SK-N-SH treated with all-trans-retinoic acid at 6 μM for 48 hours (cell line): ENCODE results near the gene P2RY1.

ENCODE experiments used
- ATAC-seq: fragments of 200-7000 bp; cut with Tn5 transposase; 3 replicates; pipeline ENCODE4 v1.9.1; 2020; ENCODE audit warnings: mild to moderate bottlenecking, moderate library complexity
- ARNTL ChIP-seq: fragments of 450-650 bp; formaldehyde crosslinking; IDR thresholded peaks from 2 replicates; pipeline ENCODE4 v1.5.0; 2020; ENCODE audit warnings: low read depth, mild to moderate bottlenecking, moderate library complexity, borderline replicate concordance
- BACH2 ChIP-seq: fragments of 250-450 bp; sonication (Bioruptor Pico); IDR thresholded peaks from 2 replicates; pipeline ENCODE4 v1.9.0; 2021; ENCODE audit warnings: mild to moderate bottlenecking, borderline replicate concordance
- CREB5 ChIP-seq: fragments of 250-450 bp; sonication (Bioruptor Pico); IDR thresholded peaks from 2 replicates; pipeline ENCODE4 v1.5.1; 2020; ENCODE audit warnings: low read depth, mild to moderate bottlenecking, moderate library complexity
- CSDC2 ChIP-seq: fragments of 250-450 bp; sonication (Bioruptor Pico); IDR thresholded peaks from 2 replicates; pipeline ENCODE4 v1.5.0; 2020; ENCODE audit warnings: mild to moderate bottlenecking, moderate library complexity
- CSRNP3 ChIP-seq: fragments of 250-450 bp; sonication (Bioruptor Pico); IDR thresholded peaks from 2 replicates; pipeline ENCODE4 v1.5.1; 2021; ENCODE audit warnings: mild to moderate bottlenecking, moderate library complexity
- ESRRG ChIP-seq: fragments of 250-450 bp; sonication (Bioruptor Pico); IDR thresholded peaks from 2 replicates; pipeline ENCODE4 v1.6.1; 2021; ENCODE audit warnings: mild to moderate bottlenecking
- GLIS3 ChIP-seq: fragments of 250-450 bp; sonication (Bioruptor Pico); IDR thresholded peaks from 2 replicates; pipeline ENCODE4 v1.5.0; 2020; ENCODE audit warnings: mild to moderate bottlenecking, moderate library complexity
- ISL1 ChIP-seq: fragments of 250-450 bp; sonication (Bioruptor Pico); IDR thresholded peaks from 2 replicates; pipeline ENCODE4 v2.1.2; 2022; ENCODE audit warnings: mild to moderate bottlenecking, moderate library complexity
- OSR1 ChIP-seq: fragments of 250-450 bp; sonication (Bioruptor Pico); IDR thresholded peaks from 2 replicates; pipeline ENCODE4 v1.8.0; 2022; ENCODE audit warnings: moderate library complexity, mild to moderate bottlenecking, inconsistent platforms
- PATZ1 ChIP-seq: fragments of 250-450 bp; sonication (Bioruptor Pico); IDR thresholded peaks from 2 replicates; pipeline ENCODE4 v1.8.0; 2020; ENCODE audit warnings: mild to moderate bottlenecking, moderate library complexity, borderline replicate concordance
- POU6F1 ChIP-seq: fragments of 250-450 bp; sonication (Bioruptor Pico); IDR thresholded peaks from 2 replicates; pipeline ENCODE4 v1.8.0; 2021; ENCODE audit warnings: low read depth, mild to moderate bottlenecking, moderate library complexity, borderline replicate concordance
- PPARA ChIP-seq: fragments of 250-450 bp; sonication (Bioruptor Pico); IDR thresholded peaks from 2 replicates; pipeline ENCODE4 v1.5.0; 2020; ENCODE audit warnings: mild to moderate bottlenecking, borderline replicate concordance
- RARB ChIP-seq: fragments of 250-450 bp; sonication (Bioruptor Pico); IDR thresholded peaks from 2 replicates; pipeline ENCODE4 v1.8.0; 2021; ENCODE audit warnings: mild to moderate bottlenecking, moderate library complexity
- SNAI2 ChIP-seq: fragments of 250-450 bp; sonication (Bioruptor Pico); IDR thresholded peaks from 2 replicates; pipeline ENCODE4 v1.5.0; 2020; ENCODE audit warnings: mild to moderate bottlenecking, moderate library complexity
- TCF4 ChIP-seq: fragments of 250-450 bp; sonication (Bioruptor Pico); IDR thresholded peaks from 2 replicates; pipeline ENCODE4 v1.8.0; 2021; ENCODE audit warnings: mild to moderate bottlenecking, moderate library complexity, borderline replicate concordance
- TOX ChIP-seq: fragments of 250-450 bp; sonication (Bioruptor Pico); IDR thresholded peaks from 2 replicates; pipeline ENCODE4 v1.8.0; 2021; ENCODE audit warnings: mild to moderate bottlenecking, moderate library complexity, borderline replicate concordance
- TSHZ2 ChIP-seq: fragments of 250-450 bp; sonication (Bioruptor Pico); IDR thresholded peaks from 2 replicates; pipeline ENCODE4 v1.5.0; 2020; ENCODE audit warnings: mild to moderate bottlenecking, moderate library complexity
- ZC3H10 ChIP-seq: fragments of 250-450 bp; sonication (Bioruptor Pico); IDR thresholded peaks from 2 replicates; pipeline ENCODE4 v1.5.1; 2021; ENCODE audit warnings: mild to moderate bottlenecking, moderate library complexity
- ZFP3 ChIP-seq: fragments of 250-450 bp; sonication (Bioruptor Pico); IDR thresholded peaks from 2 replicates; pipeline ENCODE4 v1.5.0; 2020; ENCODE audit warnings: mild to moderate bottlenecking, moderate library complexity
- ZFP30 ChIP-seq: fragments of 450-650 bp; formaldehyde crosslinking; IDR thresholded peaks from 2 replicates; pipeline ENCODE4 v1.5.0; 2022; ENCODE audit warnings: mild to moderate bottlenecking, moderate library complexity
- ZNF565 ChIP-seq: fragments of 450-650 bp; formaldehyde crosslinking; conservative IDR thresholded peaks from 2 replicates; pipeline ENCODE4 v1.5.0; 2020; ENCODE audit warnings: low read depth, mild to moderate bottlenecking, moderate library complexity
- ZNF70 ChIP-seq: fragments of 450-650 bp; formaldehyde crosslinking; IDR thresholded peaks from 2 replicates; pipeline ENCODE4 v1.5.0; 2020; ENCODE audit warnings: mild to moderate bottlenecking, moderate library complexity
- ZNF8 ChIP-seq: fragments of 450-650 bp; formaldehyde crosslinking; IDR thresholded peaks from 2 replicates; pipeline ENCODE4 v1.5.0; 2020; ENCODE audit warnings: mild to moderate bottlenecking, moderate library complexity

The P2RY1 gene

GRCh38 chr3:152849996-152850578 is 15.2 kb downstream of the P2RY1 start (continued):
- TF ChIP-seq RARB (no peak), ESRRG (CRISPR knock-in tag) (no peak), ZNF565 (no peak), ZC3H10 (CRISPR knock-in tag) (no peak), OSR1 (no peak), GLIS3 (CRISPR knock-in tag) (no peak), BACH2 (no peak), CSRNP3 (CRISPR knock-in tag) (no peak), TOX (CRISPR knock-in tag) (no peak), PPARA (no peak), ZFP3 (CRISPR knock-in tag) (no peak)

- TF ChIP-seq TOX (CRISPR knock-in tag) (no peak), ISL1 (CRISPR knock-in tag) (no peak), ARNTL (CRISPR knock-in tag) (no peak), ZNF8 (no peak), CSDC2 (CRISPR knock-in tag) (no peak), SNAI2 (CRISPR knock-in tag) (no peak), ZFP30 (no peak), TSHZ2 (no peak), ZNF70 (no peak), PATZ1 (CRISPR knock-in tag) (no peak), BACH2 (no peak), GLIS3 (CRISPR knock-in tag) (no peak), RARB (no peak), CREB5 (CRISPR knock-in tag) (no peak), PPARA (no peak), POU6F1 (CRISPR knock-in tag) (no peak), CSRNP3 (CRISPR knock-in tag) (no peak), OSR1 (no peak), TCF4 (CRISPR knock-in tag) (no peak)
- ATAC-seq, result no peak
Observed at GRCh38 chr3:152853196-152853595, 18.3 kb downstream of the P2RY1 start.
